Transverse colon (tissue), 4 donors: ENCODE data around the gene RAPGEF3. TPM values are rescaled to one million over a fixed set of nuclear protein-coding genes. Genes with fewer than 3 reads are reported as not detected.

Source experiments
- DNase-seq: peaks from one replicate; pipeline ENCODE4 v3.0.0-alpha.2; 2019
- H3K27ac ChIP-seq, 4 donors: fragments of 200-600 bp; sonication (generic); 2 replicates each; pipeline ENCODE4 v1.5.1; 2016 to 2018; ENCODE audit warnings: inconsistent platforms in 4 of 4
- H3K27me3 ChIP-seq: fragments of 200-600 bp; sonication (generic); 2 replicates; pipeline ENCODE4 v1.5.1; 2017; ENCODE audit warnings: inconsistent platforms
- H3K36me3 ChIP-seq, 4 donors: fragments of 200-600 bp; sonication (generic); 2 replicates each; pipeline ENCODE4 v1.5.1; 2017 to 2019; ENCODE audit warnings: inconsistent platforms in 4 of 4
- H3K4me1 ChIP-seq, 4 donors: fragments of 200-600 bp; sonication (generic); 2 replicates each; pipeline ENCODE4 v1.5.1; 2017 to 2020; ENCODE audit warnings: inconsistent platforms in 4 of 4
- H3K4me3 ChIP-seq, 4 donors: fragments of 200-600 bp; sonication (generic); 1 replicate in 1 of 4; 2 replicates in 3 of 4; pipeline versions ENCODE4 v1.5.1 to v1.6.1; 2017 to 2019; ENCODE audit warnings: inconsistent platforms in 4 of 4
- H3K9me3 ChIP-seq, 2 donors: fragments of 200-600 bp; sonication (generic); 2 replicates each; pipeline ENCODE4 v1.5.1; 2017 to 2019; ENCODE audit warnings: inconsistent platforms in 2 of 2
- EP300 ChIP-seq: sonication (generic); formaldehyde crosslinking; IDR thresholded peaks from one replicate; pipeline ENCODE4 v1.6.1; 2017; ENCODE audit warnings: antibody characterized with exemption, low read depth
- POLR2A ChIP-seq: fragments of 450-650 bp; IDR thresholded peaks from one replicate; pipeline ENCODE4 v1.6.1; 2016; ENCODE audit warnings: antibody characterized with exemption, mild to moderate bottlenecking, moderate library complexity
- POLR2AphosphoS5 ChIP-seq, 3 donors: sonication (generic); formaldehyde crosslinking; IDR thresholded peaks; one replicate each; pipeline ENCODE4 v1.6.1; 2016; ENCODE audit warnings: antibody characterized with exemption in 3 of 3
- WGBS, 2 donors: methylation state at CpG; one replicate each; pipeline ENCODE4 v1.1.5; 2018; ENCODE audit warnings: low coverage in 1 of 2; 5-methylcytosine and 5-hydroxymethylcytosine counted together
- in situ Hi-C, 4 donors: fragments of 200-750 bp; cut with MboI; loops; one replicate each; pipeline versions ENCODE4 v1.15.0 to v1.15.1; 2017; ENCODE audit warnings: low sequenced_read_pairs in 3 of 4, low pct_ligation_motif_present in 1 of 4, low pct_unique_long_range_greater_than_20kb in 1 of 4
- intact Hi-C: fragments of 100-400 bp; cut with DNase I; formaldehyde crosslinking; loops from one replicate; pipeline ENCODE4 v1.15.1; 2023; ENCODE audit warnings: low total_unique reads
- total RNA-seq, 4 donors: library from RNA; depleted of rRNA; stranded (reverse); fragments of >200 nt; gene quantifications; one replicate each; pipeline ENCODE4 v1.1.0, GENCODE V29; 2016
- TF ChIP-seq, protein P1 (sequence below), 5 experiments: fragments of 200-600 bp in 3 of 5; fragments of 450-650 bp in 2 of 5; sonication (generic) in 3 of 5; IDR thresholded peaks; 1 replicate in 2 of 5; 2 replicates in 3 of 5; pipeline ENCODE4 v1.5.1; 2016 to 2017; ENCODE audit warnings: antibody characterized with exemption in 5 of 5, inconsistent platforms in 3 of 5, mild to moderate bottlenecking in 2 of 5, moderate library complexity in 1 of 5

RAPGEF3 gene
- total RNA-seq, 4 donors from 2014 or later: 8.1 to 51.7 (median 24.6) TPM

DNA sequence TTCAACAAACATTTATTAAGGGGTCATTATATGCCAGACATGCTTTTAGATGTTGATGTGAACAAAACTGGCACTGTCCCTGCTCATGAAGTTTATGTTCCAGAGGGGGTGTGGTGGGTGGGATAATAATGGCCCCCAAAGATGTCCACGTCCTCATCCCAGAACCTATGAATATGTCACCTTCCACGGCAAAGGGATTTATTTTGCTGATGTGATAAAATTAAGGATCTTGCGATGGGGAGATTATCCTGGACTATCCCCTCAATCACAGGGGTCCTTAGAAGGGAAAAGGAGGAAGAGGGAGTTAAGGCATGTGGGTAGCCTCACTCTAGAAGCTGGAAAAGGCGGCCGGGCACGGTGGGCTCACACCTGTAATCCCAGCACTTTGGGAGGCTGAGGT is 12.6 kb upstream of the RAPGEF3 start:
- in situ Hi-C loops (loop anchor here in 1 of 4 donors (10.0 kb wide), 1 partner anchor 57 kb away; no protein-coding TSS in a partner anchor), intact Hi-C loops (no loop called here)
- Histone ChIP-seq H3K27me3 (no peaks in the 10 kb centered on the region), H3K27ac (no peak overlapping the region), H3K36me3 (no peaks in the 10 kb centered on the region), H3K4me3 (no peak overlapping the region), H3K9me3 (no peaks in the 10 kb centered on the region), H3K4me1 (peaks cover 24 to 35% (median 32%) of the 10 kb centered on the region in 4 donors)
- TF ChIP-seq POLR2A (no peak), POLR2AphosphoS5 (IDR thresholded peaks at IDR 0.05) (no peak), EP300 (no peak)
- TF ChIP-seq, protein P1, sequence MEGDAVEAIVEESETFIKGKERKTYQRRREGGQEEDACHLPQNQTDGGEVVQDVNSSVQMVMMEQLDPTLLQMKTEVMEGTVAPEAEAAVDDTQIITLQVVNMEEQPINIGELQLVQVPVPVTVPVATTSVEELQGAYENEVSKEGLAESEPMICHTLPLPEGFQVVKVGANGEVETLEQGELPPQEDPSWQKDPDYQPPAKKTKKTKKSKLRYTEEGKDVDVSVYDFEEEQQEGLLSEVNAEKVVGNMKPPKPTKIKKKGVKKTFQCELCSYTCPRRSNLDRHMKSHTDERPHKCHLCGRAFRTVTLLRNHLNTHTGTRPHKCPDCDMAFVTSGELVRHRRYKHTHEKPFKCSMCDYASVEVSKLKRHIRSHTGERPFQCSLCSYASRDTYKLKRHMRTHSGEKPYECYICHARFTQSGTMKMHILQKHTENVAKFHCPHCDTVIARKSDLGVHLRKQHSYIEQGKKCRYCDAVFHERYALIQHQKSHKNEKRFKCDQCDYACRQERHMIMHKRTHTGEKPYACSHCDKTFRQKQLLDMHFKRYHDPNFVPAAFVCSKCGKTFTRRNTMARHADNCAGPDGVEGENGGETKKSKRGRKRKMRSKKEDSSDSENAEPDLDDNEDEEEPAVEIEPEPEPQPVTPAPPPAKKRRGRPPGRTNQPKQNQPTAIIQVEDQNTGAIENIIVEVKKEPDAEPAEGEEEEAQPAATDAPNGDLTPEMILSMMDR (IDR thresholded peaks at IDR 0.05): no peak
- DNase-seq: no peak
- 85 to 96% methylated on average over 6 of the region's 6 CpGs for WGBS, 2 donors

DNA sequence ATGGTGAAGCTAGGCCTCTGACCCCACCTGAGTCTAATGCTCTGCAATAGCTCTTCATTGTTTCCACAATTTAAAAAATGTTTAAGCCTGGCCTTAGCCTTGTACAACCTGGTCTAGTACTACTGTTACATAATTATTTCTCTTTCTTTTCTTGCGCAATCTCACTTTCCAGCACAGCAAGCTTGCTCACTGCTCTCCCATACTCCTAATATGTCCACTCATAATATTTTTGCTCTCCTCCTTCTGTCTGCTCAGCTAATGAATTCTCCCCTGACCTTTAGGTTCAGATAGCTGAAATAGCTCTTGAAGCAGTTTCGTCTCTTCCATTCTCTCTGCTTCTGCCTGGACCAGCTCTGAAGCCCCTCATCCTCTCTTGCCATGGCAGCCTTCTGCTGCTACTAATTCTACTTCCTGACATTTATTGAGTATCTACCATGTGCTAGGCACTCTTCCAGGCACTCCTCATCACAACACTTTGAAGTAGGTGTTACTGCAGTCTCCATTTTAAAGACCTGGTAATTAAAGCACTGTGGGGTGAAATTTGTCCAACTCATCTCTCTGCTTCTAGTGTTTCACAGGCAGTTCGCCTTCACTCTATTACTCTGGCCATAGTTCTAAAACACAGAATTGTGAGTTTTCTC is 11.5 kb upstream of the RAPGEF3 start:
- H3K9me3 ChIP-seq: no peaks in the 10 kb centered on the region
- H3K27me3 ChIP-seq: no peaks in the 10 kb centered on the region
- peaks cover 17 to 25% (median 22%) of the 10 kb centered on the region in 4 donors for H3K4me1 ChIP-seq
- intact Hi-C loops: no loop called here
- no peak for DNase-seq
- no peak overlapping the region for H3K27ac ChIP-seq
- in situ Hi-C loops: loop anchor here in 1 of 4 donors (10.0 kb wide), 1 partner anchor 55 kb away; no protein-coding TSS in a partner anchor
- 83 to 100% methylated on average over 3 of the region's 3 CpGs for WGBS, 2 donors
- no peak overlapping the region for H3K4me3 ChIP-seq
- TF ChIP-seq, protein P1 (IDR thresholded peaks at IDR 0.05): no peak
- TF ChIP-seq POLR2A (no peak), EP300 (no peak), POLR2AphosphoS5 (IDR thresholded peaks at IDR 0.05) (no peak)
- no peaks in the 10 kb centered on the region for H3K36me3 ChIP-seq

DNA sequence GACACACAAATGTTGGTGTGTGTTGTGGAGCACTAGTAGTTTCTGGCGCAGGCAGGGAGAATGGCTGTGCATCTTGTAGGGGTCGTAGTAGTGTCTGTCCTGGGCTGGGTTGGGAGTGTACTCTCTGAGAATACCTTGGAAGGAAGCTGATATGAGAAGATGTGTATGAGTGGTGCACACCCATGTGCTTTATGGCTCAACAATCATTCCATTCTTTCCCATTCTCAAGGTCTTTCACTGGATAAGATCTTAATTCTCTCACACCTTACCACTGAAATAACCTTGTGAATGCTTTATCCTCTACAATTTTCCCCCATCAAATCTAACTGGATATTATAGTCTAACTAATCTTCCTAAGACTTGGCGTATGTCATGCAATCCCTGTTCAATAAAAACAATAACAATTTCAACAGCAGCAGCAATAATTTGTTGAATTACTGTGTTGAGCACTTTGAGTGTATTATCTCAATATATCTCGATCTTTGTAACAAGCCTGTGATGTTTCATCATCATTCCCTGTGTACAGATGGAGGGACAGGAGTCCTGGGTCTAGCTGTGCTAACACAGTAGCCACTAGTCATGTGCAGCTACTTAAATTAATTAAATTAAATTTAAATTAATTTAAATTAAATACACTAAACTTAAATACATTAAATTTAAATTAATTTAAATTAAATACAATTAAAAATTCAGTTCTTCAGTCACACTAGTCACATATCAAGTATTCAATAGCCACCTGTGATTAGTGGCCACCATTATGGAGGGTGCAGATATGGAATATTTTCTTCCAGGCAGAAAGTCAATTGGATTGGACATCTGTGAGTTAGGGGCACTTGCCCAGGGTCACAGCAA is 10.8 kb upstream of the RAPGEF3 start:
- intact Hi-C loops (no loop called here), in situ Hi-C loops (loop anchor here in 1 of 4 donors (10.0 kb wide), 1 partner anchor 55 kb away; no protein-coding TSS in a partner anchor)
- H3K27me3 ChIP-seq: no peaks in the 10 kb centered on the region
- no peak overlapping the region for H3K4me3 ChIP-seq
- no peak overlapping the region for H3K27ac ChIP-seq
- no peaks in the 10 kb centered on the region for H3K36me3 ChIP-seq
- no peaks in the 10 kb centered on the region for H3K9me3 ChIP-seq
- TF ChIP-seq, protein P1 (IDR thresholded peaks at IDR 0.05): no peak
- TF ChIP-seq POLR2AphosphoS5 (IDR thresholded peaks at IDR 0.05): no peak
- TF ChIP-seq EP300: no peak
- no peak for TF ChIP-seq POLR2A
- WGBS, 2 donors: 55 to 71% methylated on average over 2 to 4 of the region's 4 CpGs
- peaks cover 10 to 18% (median 16%) of the 10 kb centered on the region in 4 donors for H3K4me1 ChIP-seq
- no peak for DNase-seq

DNA sequence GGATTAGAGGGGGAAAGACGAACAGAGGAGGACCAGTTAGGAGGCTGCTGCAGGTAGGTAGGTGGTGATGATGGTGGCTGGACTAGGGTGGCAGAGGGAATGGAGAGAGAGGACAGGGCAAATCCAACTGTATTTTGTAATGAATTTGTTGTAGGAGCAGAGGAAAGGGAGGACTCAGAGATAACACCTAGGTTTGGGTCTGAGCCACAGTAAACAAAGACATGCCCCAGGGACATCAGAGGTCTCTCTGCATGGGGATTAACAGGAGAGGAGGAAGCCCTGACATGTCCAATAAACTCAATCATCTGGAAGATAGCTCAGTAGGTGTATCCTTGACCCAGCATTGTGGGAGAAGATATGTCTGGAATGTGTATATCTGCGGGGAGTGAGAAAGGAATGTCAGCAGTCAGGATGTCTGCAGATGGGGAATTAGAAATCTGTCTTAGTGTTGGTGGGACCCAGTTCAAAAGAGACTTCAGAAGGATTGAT is 9.7 kb upstream of the RAPGEF3 start:
- in situ Hi-C loops: no loop called here
- no peaks in the 10 kb centered on the region for H3K27me3 ChIP-seq
- DNase-seq: no peak
- no peak overlapping the region for H3K27ac ChIP-seq
- H3K9me3 ChIP-seq: no peaks in the 10 kb centered on the region
- no peaks in the 10 kb centered on the region for H3K36me3 ChIP-seq
- intact Hi-C loops: no loop called here
- 48 to 70% methylated on average over 2 of the region's 2 CpGs for WGBS, 2 donors
- H3K4me3 ChIP-seq: no peak overlapping the region
- H3K4me1 ChIP-seq: peaks cover 3 to 9% (median 6%) of the 10 kb centered on the region in 4 donors
- TF ChIP-seq POLR2AphosphoS5 (IDR thresholded peaks at IDR 0.05): no peak
- TF ChIP-seq, protein P1 (IDR thresholded peaks at IDR 0.05): no peak
- TF ChIP-seq EP300: no peak
- TF ChIP-seq POLR2A: no peak
